Kidney epithelial cell (primary cell): ENCODE results near the gene DCTD. TPM values are rescaled to one million over a fixed set of nuclear protein-coding genes. Genes with fewer than 3 reads are reported as not detected.

ENCODE experiments used
- DNase-seq: peaks from one replicate; pipeline ENCODE4 v3.0.0-alpha.2; 2010; ENCODE audit warnings: low read depth
- H3K27me3 ChIP-seq: 2 replicates; pipeline ENCODE4 v1.6.0; 2011; ENCODE audit warnings: low read length; ENCODE audit not compliant: control insufficient read depth, insufficient read depth
- H3K36me3 ChIP-seq: 2 replicates; pipeline ENCODE4 v1.5.1; 2011; ENCODE audit warnings: low read length; ENCODE audit not compliant: control insufficient read depth, insufficient read depth
- H3K4me3 ChIP-seq: 2 replicates; pipeline ENCODE4 v1.5.1; 2011; ENCODE audit warnings: low read depth, mild to moderate bottlenecking, control low read depth, low read length
- CTCF ChIP-seq: IDR thresholded peaks from 2 replicates; pipeline ENCODE4 v1.5.1; 2011; ENCODE audit warnings: mild to moderate bottlenecking, moderate library complexity, low read length, control low read depth, inconsistent platforms; ENCODE audit not compliant: insufficient read depth, poor library complexity, severe bottlenecking
- total RNA-seq: library from RNA; depleted of rRNA; stranded (reverse); fragments of >200 nt; gene quantifications from 2 replicates; pipeline ENCODE4 v1.2.3, GENCODE V29; 2015

Gene DCTD
- total RNA-seq, 1 donor from 2014 or later = 116 TPM

GRCh38 chr4:182883351-182883750 lies 33.8 kb downstream of the DCTD start:
- no peaks in the 10 kb centered on the region for H3K36me3 ChIP-seq
- no peak for TF ChIP-seq CTCF
- no peak overlapping the region for H3K4me3 ChIP-seq
- H3K27me3 ChIP-seq = no peaks in the 10 kb centered on the region
- no peak for DNase-seq

GRCh38 chr4:182881914-182882313 lies 35.3 kb downstream of the DCTD start:
- DNase-seq = no peak
- Histone ChIP-seq H3K36me3 (no peaks in the 10 kb centered on the region), H3K4me3 (no peak overlapping the region), H3K27me3 (no peaks in the 10 kb centered on the region)
- TF ChIP-seq CTCF = no peak

- Histone ChIP-seq H3K4me3 (no peak overlapping the region), H3K36me3 (no peaks in the 10 kb centered on the region), H3K27me3 (no peaks in the 10 kb centered on the region)
- TF ChIP-seq CTCF = no peak
- no peak for DNase-seq
These were observed 36.5 kb downstream of the DCTD start for GRCh38 chr4:182880387-182881356.

- no peak for DNase-seq
- no peak for TF ChIP-seq CTCF
- Histone ChIP-seq H3K36me3 (no peaks in the 10 kb centered on the region), H3K27me3 (peaks cover 1% of the 10 kb centered on the region), H3K4me3 (no peak overlapping the region)
These were observed 37.3 kb downstream of the DCTD start for GRCh38 chr4:182879913-182880312.

GRCh38 chr4:182878633-182879495 lies 38.3 kb downstream of the DCTD start:
- no peak for TF ChIP-seq CTCF

More at GRCh38 chr4:182878633-182879495, 38.3 kb downstream of the DCTD start:
- H3K4me3 ChIP-seq = no peak overlapping the region
- DNase-seq = no peak
- H3K27me3 ChIP-seq = peaks cover 2% of the 10 kb centered on the region
- no peaks in the 10 kb centered on the region for H3K36me3 ChIP-seq
